KMS-11 (cell line): ENCODE measurements around the gene CRB1.

Experiments used
- H2AFZ ChIP-seq: fragments of 200-600 bp; sonication (generic); 2 replicates; pipeline ENCODE4 v1.6.1; 2016; ENCODE audit warnings: antibody characterized with exemption, mixed run types, low read depth
- H3K27ac ChIP-seq: fragments of 200-600 bp; sonication (generic); 2 replicates; pipeline ENCODE4 v1.6.1; 2016; ENCODE audit warnings: mild to moderate bottlenecking, mixed run types
- H3K27me3 ChIP-seq: fragments of 200-600 bp; sonication (generic); 2 replicates; pipeline ENCODE4 v1.6.1; 2017; ENCODE audit warnings: mild to moderate bottlenecking, low read depth, mixed run types, moderate library complexity; ENCODE audit not compliant: insufficient read depth
- H3K36me3 ChIP-seq: fragments of 200-600 bp; sonication (generic); 2 replicates; pipeline ENCODE4 v1.6.1; 2017; ENCODE audit warnings: mild to moderate bottlenecking, mixed run types; ENCODE audit not compliant: insufficient read depth
- H3K4me1 ChIP-seq: fragments of 200-600 bp; sonication (generic); 2 replicates; pipeline ENCODE4 v1.6.1; 2016; ENCODE audit warnings: mild to moderate bottlenecking, low read depth, mixed run types; ENCODE audit not compliant: poor library complexity, severe bottlenecking
- H3K4me2 ChIP-seq: fragments of 200-600 bp; sonication (generic); 2 replicates; pipeline ENCODE4 v1.7.0; 2016; ENCODE audit warnings: mild to moderate bottlenecking, mixed run types
- H3K4me3 ChIP-seq: fragments of 200-600 bp; sonication (generic); IDR thresholded peaks from 2 replicates; pipeline ENCODE4 v1.6.1; 2017; ENCODE audit warnings: low read depth, low read length, mixed read lengths; ENCODE audit not compliant: insufficient read depth
- H3K79me2 ChIP-seq: fragments of 200-600 bp; sonication (generic); 2 replicates; pipeline ENCODE4 v1.6.1; 2016; ENCODE audit warnings: low read depth, mixed run types; ENCODE audit not compliant: insufficient read depth
- H3K9ac ChIP-seq: fragments of 200-600 bp; sonication (generic); 2 replicates; pipeline ENCODE4 v1.6.1; 2016; ENCODE audit warnings: mild to moderate bottlenecking, mixed run types
- H4K20me1 ChIP-seq: fragments of 200-600 bp; sonication (generic); 2 replicates; pipeline ENCODE4 v1.6.1; 2016; ENCODE audit warnings: mild to moderate bottlenecking, mixed run types; ENCODE audit not compliant: insufficient read depth
- CTCF ChIP-seq: fragments of 200-600 bp; sonication (generic); conservative IDR thresholded peaks from 2 replicates; pipeline ENCODE4 v1.6.1; 2017; ENCODE audit warnings: low read depth, mild to moderate bottlenecking, antibody characterized with exemption, low read length, moderate library complexity, mixed read lengths

The CRB1 gene

GRCh38 chr1:197249324-197249723 is 18.7 kb upstream of the CRB1 start:
- no peak for TF ChIP-seq CTCF
- Histone ChIP-seq H3K79me2 (no peaks in the 10 kb centered on the region), H3K36me3 (no peaks in the 10 kb centered on the region), H3K27ac (no peak overlapping the region), H2AFZ (no peak overlapping the region), H3K27me3 (no peaks in the 10 kb centered on the region), H3K4me1 (no peaks in the 10 kb centered on the region), H3K9ac (no peak overlapping the region), H3K4me2 (no peak overlapping the region), H4K20me1 (no peaks in the 10 kb centered on the region), H3K4me3 (no peak overlapping the region)

GRCh38 chr1:197250616-197251015 is 17.4 kb upstream of the CRB1 start:
- H3K79me2 ChIP-seq = no peaks in the 10 kb centered on the region
- no peak overlapping the region for H2AFZ ChIP-seq
- no peaks in the 10 kb centered on the region for H3K4me1 ChIP-seq

GRCh38 chr1:197252973-197253372 is 15.1 kb upstream of the CRB1 start:
- H3K4me1 ChIP-seq = no peaks in the 10 kb centered on the region
- H2AFZ ChIP-seq = no peak overlapping the region
- no peaks in the 10 kb centered on the region for H3K79me2 ChIP-seq
- TF ChIP-seq CTCF = no peak
- no peak overlapping the region for H3K27ac ChIP-seq
- no peak overlapping the region for H3K4me3 ChIP-seq
- no peaks in the 10 kb centered on the region for H4K20me1 ChIP-seq
- H3K9ac ChIP-seq = no peak overlapping the region
- no peaks in the 10 kb centered on the region for H3K27me3 ChIP-seq
- no peak overlapping the region for H3K4me2 ChIP-seq
- no peaks in the 10 kb centered on the region for H3K36me3 ChIP-seq

More at GRCh38 chr1:197250616-197251015, 17.4 kb upstream of the CRB1 start:
- Histone ChIP-seq H3K4me2 (no peak overlapping the region), H3K36me3 (no peaks in the 10 kb centered on the region), H3K27me3 (no peaks in the 10 kb centered on the region), H4K20me1 (no peaks in the 10 kb centered on the region), H3K9ac (no peak overlapping the region), H3K27ac (no peak overlapping the region), H3K4me3 (no peak overlapping the region)
- TF ChIP-seq CTCF = no peak

- no peak overlapping the region for H2AFZ ChIP-seq
- no peak overlapping the region for H3K9ac ChIP-seq
- no peak overlapping the region for H3K27ac ChIP-seq
- no peak overlapping the region for H3K4me2 ChIP-seq
- no peaks in the 10 kb centered on the region for H3K36me3 ChIP-seq
- no peaks in the 10 kb centered on the region for H3K27me3 ChIP-seq
- TF ChIP-seq CTCF = no peak
- no peak overlapping the region for H3K4me3 ChIP-seq
- no peaks in the 10 kb centered on the region for H3K4me1 ChIP-seq
- no peaks in the 10 kb centered on the region for H4K20me1 ChIP-seq
- no peaks in the 10 kb centered on the region for H3K79me2 ChIP-seq
These were observed 13.2 kb upstream of the CRB1 start for GRCh38 chr1:197254866-197255265.
